B cell (primary cell): ENCODE data around the gene PCDH15. TPM values are rescaled to one million over a fixed set of nuclear protein-coding genes. Genes with fewer than 3 reads are reported as not detected.
"Not testable (repeated sequence)": the region's sequence is repeated elsewhere in the genome, so short reads cannot be mapped to it uniquely, and the experiment has no call there.

ENCODE experiments used
- ATAC-seq: fragments of 200-7000 bp; cut with Tn5 transposase; one replicate; pipeline ENCODE4 v1.10.0; 2021; ENCODE audit warnings: low read depth, mild to moderate bottlenecking, moderate number of reproducible peaks, moderate library complexity
- CTCF ChIA-PET: fragments of 350-600 bp; sonication (Branson Sonifier 250); formaldehyde crosslinking; loops from one replicate; lab custom pipeline; 2021; ENCODE audit warnings: antibody characterized with exemption, inconsistent platforms; lab: Charles Lee
- POLR2A ChIA-PET: fragments of 350-600 bp; sonication (Branson Sonifier 250); formaldehyde crosslinking; loops from one replicate; lab custom pipeline; 2021; ENCODE audit warnings: antibody characterized with exemption; lab: Charles Lee
- DNase-seq: peaks from one replicate; pipeline ENCODE4 v3.0.0; 2013
- H2AFZ ChIP-seq: 2 replicates; pipeline ENCODE4 v1.6.1; 2012; ENCODE audit warnings: mild to moderate bottlenecking, low read depth, low read length; ENCODE audit not compliant: insufficient read depth, poor library complexity, severe bottlenecking
- H3K27ac ChIP-seq, 2 donors: 1 replicate in 1 of 2; 2 replicates in 1 of 2; pipeline ENCODE4 v1.5.1; 2012 to 2013; ENCODE audit warnings: low read length in 2 of 2, mild to moderate bottlenecking in 2 of 2, moderate library complexity in 1 of 2
- H3K27me3 ChIP-seq, 4 experiments: fragments of 200-600 bp in 1 of 4; sonication (generic) in 1 of 4; replicated peaks in 1 of 4; 1 replicate in 2 of 4; 2 replicates in 2 of 4; pipeline versions ENCODE4 v1.6.1 to v1.7.0; 2013 to 2016; ENCODE audit warnings: low read length in 3 of 4, mild to moderate bottlenecking in 2 of 4, mixed read lengths in 1 of 4, moderate library complexity in 1 of 4; ENCODE audit not compliant: insufficient read depth in 4 of 4, control insufficient read depth in 3 of 4; ENCODE audit errors: control extremely low read depth in 1 of 4
- H3K36me3 ChIP-seq, 2 experiments: replicated peaks in 1 of 2; 1 replicate in 1 of 2; 2 replicates in 1 of 2; pipeline versions ENCODE4 v1.6.1 to v1.7.1; 2013; ENCODE audit warnings: low read length in 1 of 2; ENCODE audit not compliant: insufficient read depth in 2 of 2, control insufficient read depth in 1 of 2; ENCODE audit errors: control extremely low read depth in 1 of 2, extremely low read depth in 1 of 2
- H3K4me1 ChIP-seq, 2 donors: fragments of 200-600 bp in 1 of 2; sonication (generic) in 1 of 2; 1 replicate in 1 of 2; 2 replicates in 1 of 2; pipeline versions ENCODE4 v1.5.1 to v1.6.1; 2013 to 2017; ENCODE audit warnings: low read length in 2 of 2; ENCODE audit not compliant: control insufficient read depth in 2 of 2, insufficient read depth in 2 of 2
- H3K4me2 ChIP-seq: replicated peaks from 2 replicates; pipeline ENCODE3; 2012; ENCODE audit warnings: mild to moderate bottlenecking, low read depth, low read length; ENCODE audit not compliant: poor library complexity, severe bottlenecking
- H3K4me3 ChIP-seq, 5 experiments: fragments of 200-600 bp in 1 of 5; sonication (generic) in 1 of 5; 1 replicate in 3 of 5; 2 replicates in 2 of 5; pipeline versions ENCODE4 v1.5.1 to v1.7.0; 2011 to 2016; ENCODE audit warnings: low read length in 4 of 5, mild to moderate bottlenecking in 4 of 5, low read depth in 2 of 5, control low read depth in 1 of 5, moderate library complexity in 1 of 5; ENCODE audit not compliant: insufficient read depth in 1 of 5; ENCODE audit errors: control extremely low read depth in 1 of 5, extremely low read depth in 1 of 5
- H3K79me2 ChIP-seq: fragments of 200-600 bp; sonication (generic); one replicate; pipeline ENCODE4 v1.6.0; 2016; ENCODE audit warnings: low read length; ENCODE audit not compliant: control insufficient read depth, insufficient read depth
- H3K9ac ChIP-seq: fragments of 200-600 bp; sonication (generic); 2 replicates; pipeline ENCODE4 v1.6.1; 2017; ENCODE audit warnings: mild to moderate bottlenecking, low read length, moderate library complexity
- H3K9me3 ChIP-seq, 3 donors: one replicate each; pipeline versions ENCODE4 v1.6.1 to v1.7.1; 2013; ENCODE audit warnings: low read length in 2 of 3; ENCODE audit not compliant: control insufficient read depth in 2 of 3, insufficient read depth in 1 of 3; ENCODE audit errors: control extremely low read depth in 1 of 3
- H4K20me1 ChIP-seq: 2 replicates; pipeline ENCODE4 v1.6.0; 2012; ENCODE audit warnings: mild to moderate bottlenecking, low read length; ENCODE audit not compliant: insufficient read depth, control insufficient read depth, poor library complexity, severe bottlenecking
- H3K27ac Mint-ChIP-seq: one replicate; pipeline ENCODE4 v1.8.0; 2021; ENCODE audit warnings: mixed read lengths
- H3K27me3 Mint-ChIP-seq: one replicate; pipeline ENCODE4 v1.8.0; 2021; ENCODE audit warnings: mixed read lengths
- H3K4me1 Mint-ChIP-seq: one replicate; pipeline ENCODE4 v1.8.0; 2021; ENCODE audit warnings: mixed read lengths
- H3K4me3 Mint-ChIP-seq: one replicate; pipeline ENCODE4 v1.8.0; 2021; ENCODE audit warnings: mixed read lengths
- H3K9me3 Mint-ChIP-seq: one replicate; pipeline ENCODE4 v1.8.0; 2022; ENCODE audit warnings: mixed read lengths; ENCODE audit not compliant: insufficient read depth
- CTCF ChIP-seq: fragments of 200-600 bp; IDR thresholded peaks from one replicate; pipeline ENCODE4 v1.8.0; 2022; ENCODE audit warnings: antibody characterized with exemption, mild to moderate bottlenecking
- EZH2 ChIP-seq: IDR thresholded peaks from 2 replicates; pipeline ENCODE4 v1.6.1; 2012; ENCODE audit warnings: borderline replicate concordance, low read depth, mild to moderate bottlenecking, moderate library complexity, low read length; ENCODE audit not compliant: insufficient read depth, poor library complexity, severe bottlenecking
- WGBS: methylation state at CpG from one replicate; pipeline ENCODE4 v1.1.5; 2013; ENCODE audit warnings: missing lambda C conversion rate; ENCODE audit not compliant: insufficient coverage; 5-methylcytosine and 5-hydroxymethylcytosine counted together
- intact Hi-C: fragments of 100-400 bp; cut with micrococcal nuclease; formaldehyde crosslinking; loops from one replicate; pipeline ENCODE4 v1.10.0; 2022
- polyA plus RNA-seq: library from polyadenylated mRNA; depleted of rRNA; stranded (reverse); fragments of >200 nt; gene quantifications from 2 replicates; pipeline ENCODE4 v1.2.3, GENCODE V29; 2012
- total RNA-seq, 2 donors: library from RNA; stranded (reverse); fragments of 120-200 nt in 1 of 2; gene quantifications; 1 replicate in 1 of 2; 2 replicates in 1 of 2; pipeline versions ENCODE4 v1.2.3 to v1.2.4, GENCODE V29; 2013 to 2022

The PCDH15 gene
- total and polyA plus RNA-seq, 2 donors (not counting 1 experiment from before 2014, with no cell fraction given), result not detected

GRCh38 chr10:54402576-54402975, 398.5 kb downstream of the PCDH15 start:
- Histone ChIP-seq H3K4me1 (no peaks in the 10 kb centered on the region), H4K20me1 (no peaks in the 10 kb centered on the region), H3K27ac (no peak overlapping the region), H2AFZ (no peak overlapping the region), H3K9ac (no peak overlapping the region), H3K9me3 (no peaks in the 10 kb centered on the region), H3K36me3 (no peaks in the 10 kb centered on the region), H3K27me3 (no peaks in the 10 kb centered on the region), H3K79me2 (no peaks in the 10 kb centered on the region), H3K4me3 (no peak overlapping the region), H3K4me2 (no peak overlapping the region)
- WGBS, result no CpG with 5 or more reads among the region's 1 CpG
- CTCF ChIA-PET, result no interaction called here
- intact Hi-C loops, result no loop called here
- no peak overlapping the region for H3K27ac Mint-ChIP-seq
- no peak for ATAC-seq
- DNase-seq, result no peak
- no peak for TF ChIP-seq CTCF
- TF ChIP-seq EZH2, result no peak
- POLR2A ChIA-PET, result no interaction called here
- no peak overlapping the region for H3K4me3 Mint-ChIP-seq
- H3K4me1 Mint-ChIP-seq, result no peaks in the 10 kb centered on the region
- no peaks in the 10 kb centered on the region for H3K27me3 Mint-ChIP-seq
- peaks cover 6% of the 10 kb centered on the region for H3K9me3 Mint-ChIP-seq

GRCh38 chr10:54396031-54396430, 405.0 kb downstream of the PCDH15 start:
- ATAC-seq (no peak), DNase-seq (no peak)
- H3K27me3 ChIP-seq, result no peaks in the 10 kb centered on the region
- no peaks in the 10 kb centered on the region for H3K4me1 ChIP-seq
- H3K4me3 Mint-ChIP-seq, result no peak overlapping the region
- no peak overlapping the region for H3K4me2 ChIP-seq
- H3K9me3 Mint-ChIP-seq, result peaks cover 4% of the 10 kb centered on the region
- H2AFZ ChIP-seq, result no peak overlapping the region
- no peaks in the 10 kb centered on the region for H3K79me2 ChIP-seq
- CTCF ChIA-PET, result no interaction called here
- H3K4me3 ChIP-seq, result no peak overlapping the region
- H4K20me1 ChIP-seq, result no peaks in the 10 kb centered on the region
- no peak overlapping the region for H3K9ac ChIP-seq
- H3K27me3 Mint-ChIP-seq, result no peaks in the 10 kb centered on the region
- peaks cover 0 to 3% (median 0%) of the 10 kb centered on the region in 3 donors for H3K9me3 ChIP-seq
- no peaks in the 10 kb centered on the region for H3K4me1 Mint-ChIP-seq
- POLR2A ChIA-PET, result no interaction called here
- no peak for TF ChIP-seq CTCF
- TF ChIP-seq EZH2, result no peak
- H3K36me3 ChIP-seq, result no peaks in the 10 kb centered on the region
- WGBS, result 100% methylated on average over 3 of the region's 6 CpGs
- intact Hi-C loops, result no loop called here
- H3K27ac Mint-ChIP-seq, result no peak overlapping the region
- no peak overlapping the region for H3K27ac ChIP-seq

- H3K4me1 ChIP-seq, ATAC-seq, H3K27me3 ChIP-seq, DNase-seq, CTCF ChIA-PET, H3K4me3 Mint-ChIP-seq, H4K20me1 ChIP-seq, H3K9me3 Mint-ChIP-seq, H3K4me2 ChIP-seq, H3K4me1 Mint-ChIP-seq, H3K79me2 ChIP-seq, H3K36me3 ChIP-seq, H3K4me3 ChIP-seq, H3K27me3 Mint-ChIP-seq, intact Hi-C loops, H2AFZ ChIP-seq, H3K9ac ChIP-seq, H3K27ac ChIP-seq, H3K27ac Mint-ChIP-seq, H3K9me3 ChIP-seq, POLR2A ChIA-PET: not testable (repeated sequence)
- no CpG with 5 or more reads among the region's 6 CpGs for WGBS
These were observed 406.4 kb downstream of the PCDH15 start for GRCh38 chr10:54394598-54394997.
